GM21723 (cell line): ENCODE results near the gene SV2B.

Experiments
- ATAC-seq: cut with Tn5 transposase; IDR thresholded peaks from one replicate; pipeline ENCODE4 v1.9.1; 2021; ENCODE audit warnings: mild to moderate bottlenecking, moderate library complexity; ENCODE audit not compliant: unreplicated experiment

SV2B gene

DNA sequence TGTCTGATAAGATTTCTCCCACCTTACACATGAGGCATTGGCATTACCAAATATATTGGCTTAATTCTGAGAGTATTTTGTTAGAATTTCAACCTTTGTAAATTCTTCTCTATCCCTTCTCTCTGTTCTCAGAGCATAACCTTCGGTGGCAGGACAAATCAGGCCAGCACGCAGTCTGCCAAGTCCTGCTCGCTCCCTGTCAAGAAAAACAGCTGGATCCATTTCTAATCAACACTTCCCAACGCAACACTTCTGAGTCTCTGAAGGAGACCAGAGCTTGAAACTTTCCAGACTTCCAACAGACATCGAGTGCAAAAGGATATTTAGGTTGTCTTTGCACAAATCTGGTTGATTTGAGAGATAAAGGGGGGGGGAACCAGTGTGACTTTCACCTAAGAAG is 125.7 kb downstream of the SV2B start:
- no peak for ATAC-seq

DNA sequence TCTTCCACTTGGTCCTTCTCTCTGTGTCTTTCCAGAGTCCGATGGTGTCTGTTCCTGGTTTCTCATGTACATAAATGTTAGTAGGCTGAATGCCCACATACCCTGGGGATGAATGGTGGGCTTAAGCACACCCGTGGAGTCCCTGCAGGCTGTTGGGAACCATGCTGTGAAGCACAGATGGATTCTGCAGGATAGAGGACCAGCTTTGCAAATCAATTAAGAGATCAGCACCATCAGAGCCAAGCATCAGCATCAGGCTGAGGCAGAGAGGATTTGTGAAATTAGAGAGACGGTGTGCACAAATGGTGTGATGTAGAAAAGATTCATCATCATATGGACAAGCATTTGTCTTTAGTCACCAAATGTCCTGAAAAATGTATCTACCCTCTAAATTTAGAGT is 127.1 kb downstream of the SV2B start:
- ATAC-seq: no peak

DNA sequence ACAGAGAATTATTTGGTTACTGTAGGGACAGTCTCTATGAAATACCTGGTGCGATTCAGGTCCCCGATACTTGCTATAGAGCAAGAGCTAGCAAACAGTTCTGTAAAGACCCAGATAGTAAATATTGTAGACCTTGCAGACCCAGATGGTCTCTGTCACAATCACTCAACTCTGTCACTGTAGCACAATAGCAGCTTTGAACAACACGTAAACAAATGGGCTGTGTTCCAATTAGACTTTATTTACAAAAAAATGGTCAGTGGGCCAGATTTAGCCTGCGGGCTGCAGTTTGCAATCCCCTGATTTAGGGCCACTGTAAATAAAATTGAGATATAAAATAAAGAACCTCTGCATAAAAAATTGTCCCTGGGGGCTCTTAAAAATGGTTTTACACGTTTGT is 127.7 kb downstream of the SV2B start:
- no peak for ATAC-seq

DNA sequence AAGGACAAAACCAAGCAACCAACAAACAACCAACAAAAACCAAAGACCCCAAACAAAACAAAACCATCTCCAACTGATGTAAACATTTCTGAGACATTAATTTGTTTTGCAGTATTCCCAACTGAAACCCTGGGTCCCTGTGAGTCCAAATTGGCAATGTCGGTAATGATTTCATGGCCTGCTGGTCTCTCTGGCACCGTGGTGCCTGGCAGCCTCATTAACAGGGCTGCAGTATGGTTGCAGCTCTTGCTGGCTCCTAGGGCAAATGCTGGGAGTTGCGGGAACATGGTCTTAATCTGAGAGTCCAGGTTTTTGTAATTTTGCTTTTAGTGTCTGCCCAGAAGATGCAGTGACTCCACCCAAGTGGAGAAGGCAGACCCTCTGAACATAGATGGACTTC is 128.3 kb downstream of the SV2B start:
- ATAC-seq: no peak

DNA sequence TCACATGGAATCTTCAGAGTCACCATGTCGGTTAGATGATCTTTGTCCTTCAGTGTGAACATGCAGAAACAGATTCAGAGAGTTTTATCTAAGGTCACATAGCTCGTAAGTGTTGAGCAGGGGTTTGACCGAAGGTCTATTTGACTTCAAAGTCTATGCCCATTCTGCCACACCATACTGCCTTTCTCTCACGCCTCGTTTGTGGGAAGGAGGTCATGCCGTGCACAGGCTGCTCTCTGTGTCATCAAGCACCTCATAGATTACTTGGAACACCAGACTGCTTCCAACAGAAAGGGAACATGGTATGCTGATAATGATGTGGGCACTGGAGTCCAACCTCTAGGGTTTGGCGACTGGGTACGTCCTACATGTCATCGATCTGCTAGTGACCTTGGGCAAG is 128.8 kb downstream of the SV2B start:
- no peak for ATAC-seq

DNA sequence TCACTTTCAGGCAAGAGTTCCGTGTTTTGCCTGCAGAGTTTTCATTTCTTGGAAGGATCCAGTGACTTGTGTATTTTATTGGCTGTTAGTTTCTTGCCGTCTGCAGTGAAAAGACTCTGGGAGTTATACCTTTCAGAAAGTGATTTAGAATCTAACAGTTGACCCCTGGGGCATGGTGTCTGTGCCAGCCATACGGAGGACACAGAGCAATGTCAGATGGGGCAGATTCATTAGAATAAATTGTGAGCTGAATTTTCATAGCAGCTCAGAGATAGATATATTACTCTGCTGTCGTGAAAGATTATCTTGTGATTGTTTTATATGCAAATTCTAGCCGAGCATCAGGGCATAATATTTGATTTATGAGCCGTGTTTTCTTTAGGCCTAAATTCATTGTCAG is 131.6 kb downstream of the SV2B start:
- ATAC-seq: no peak

DNA sequence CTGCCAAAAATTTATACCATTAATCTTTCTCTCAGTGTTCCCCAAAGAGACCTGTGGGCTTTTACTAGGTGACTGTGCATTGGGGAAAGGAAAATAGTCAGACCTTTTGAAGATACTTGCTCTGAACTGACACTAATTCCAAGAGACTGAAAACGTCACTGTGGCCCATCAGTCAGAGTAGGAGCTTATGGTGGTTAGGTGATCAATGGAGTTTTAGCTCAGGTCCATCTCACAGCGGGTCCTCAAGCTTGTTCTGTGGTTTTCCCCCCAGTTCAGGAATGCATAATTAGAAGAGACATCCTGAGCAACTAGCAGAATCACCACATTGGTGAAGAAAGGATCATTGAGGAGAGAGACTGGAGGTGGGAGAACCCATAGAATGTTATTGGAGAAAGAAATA is 134.7 kb downstream of the SV2B start:
- no peak for ATAC-seq

DNA sequence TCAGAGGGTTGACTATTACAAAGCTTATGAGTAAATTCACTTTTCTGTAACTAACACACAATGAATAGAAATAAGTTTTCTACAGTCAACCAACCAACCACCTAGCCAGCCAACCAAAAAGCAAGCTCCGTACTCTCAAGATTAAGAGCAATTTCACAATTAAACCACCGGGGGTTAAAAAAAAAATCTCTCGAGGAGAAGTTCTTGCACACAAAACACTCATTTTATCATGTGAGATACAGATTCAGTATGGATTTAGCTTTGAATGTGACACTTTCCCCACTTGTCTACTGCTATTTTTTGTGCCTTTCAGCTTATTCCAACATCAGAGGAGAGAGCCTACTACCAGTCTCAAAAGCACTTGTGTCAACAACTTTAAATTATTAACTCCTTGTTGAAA is 135.3 kb downstream of the SV2B start:
- ATAC-seq: no peak

DNA sequence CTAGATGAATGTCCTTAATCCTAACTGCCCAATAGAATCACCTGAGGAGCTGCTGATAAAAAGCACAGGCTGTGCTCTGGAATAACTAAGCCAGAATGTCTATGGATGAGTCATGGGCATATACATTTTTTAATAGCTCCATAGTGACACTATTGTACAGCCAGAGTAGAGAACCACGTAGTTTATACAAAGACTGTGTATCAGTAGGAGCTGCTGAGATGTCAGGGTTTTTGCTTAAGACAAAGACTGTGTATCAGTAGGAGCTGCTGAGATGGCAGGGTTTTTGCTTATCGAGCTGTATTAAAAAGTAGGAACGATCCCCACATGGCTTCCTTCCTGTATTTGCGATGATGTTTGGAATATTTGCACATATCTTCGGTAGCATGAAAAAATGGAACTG is 137.4 kb downstream of the SV2B start:
- no peak for ATAC-seq

DNA sequence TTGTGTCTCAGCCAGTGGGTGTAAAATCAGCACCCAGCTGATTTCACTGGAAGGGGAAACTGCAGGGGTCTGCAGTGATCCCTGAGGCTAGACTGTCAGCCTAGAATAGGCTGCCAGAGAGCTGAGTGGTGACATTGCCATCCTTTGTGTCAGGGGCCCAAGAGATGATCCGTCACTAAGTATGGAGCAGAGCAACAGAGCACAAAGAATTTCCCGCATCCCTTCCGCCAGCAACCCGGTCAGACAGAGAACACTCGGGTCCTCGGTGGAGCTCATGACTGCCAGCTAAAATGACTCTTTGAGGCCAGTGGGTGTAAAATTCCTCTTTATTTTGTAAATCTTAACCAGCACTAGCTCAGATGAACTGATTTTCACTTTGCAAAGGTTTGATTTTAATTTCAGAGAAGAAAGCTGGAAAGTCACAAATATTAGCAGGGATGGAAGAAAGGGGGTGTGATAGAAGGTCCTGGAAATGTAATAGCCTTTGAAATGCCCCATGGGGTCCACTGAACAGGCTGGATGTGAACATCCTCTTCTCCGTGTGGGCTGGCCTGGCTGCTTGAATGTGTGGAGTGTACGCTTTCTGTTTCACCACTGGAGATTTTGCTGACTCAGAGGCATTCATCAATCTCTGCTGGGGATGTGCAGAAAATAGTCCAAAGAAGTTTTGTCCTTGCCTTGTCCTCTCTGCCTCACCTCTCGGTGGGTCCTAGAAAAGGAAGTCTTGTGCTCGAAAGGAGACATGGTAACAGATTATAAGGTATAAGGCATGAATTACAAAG is 138.8 kb downstream of the SV2B start:
- no peak for ATAC-seq

DNA sequence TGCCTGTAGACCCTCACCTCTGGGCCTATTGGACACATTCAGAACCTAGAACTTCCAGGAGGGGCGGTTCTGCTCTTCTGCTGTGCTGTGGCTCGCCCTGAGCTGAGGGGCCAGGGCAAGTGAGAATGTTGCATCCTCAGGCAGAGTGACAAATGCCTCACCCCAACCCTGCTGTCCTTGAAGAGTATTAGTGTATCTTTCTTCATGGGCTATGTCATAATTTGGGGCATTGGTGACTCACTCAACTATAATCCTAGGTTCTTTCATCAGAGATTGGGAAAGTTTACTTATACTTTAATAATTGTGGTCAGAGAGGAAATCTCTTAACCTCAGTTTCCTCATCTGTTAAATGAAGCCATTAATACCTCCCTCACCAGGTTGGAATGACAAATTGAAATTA is 143.8 kb downstream of the SV2B start:
- no peak for ATAC-seq

DNA sequence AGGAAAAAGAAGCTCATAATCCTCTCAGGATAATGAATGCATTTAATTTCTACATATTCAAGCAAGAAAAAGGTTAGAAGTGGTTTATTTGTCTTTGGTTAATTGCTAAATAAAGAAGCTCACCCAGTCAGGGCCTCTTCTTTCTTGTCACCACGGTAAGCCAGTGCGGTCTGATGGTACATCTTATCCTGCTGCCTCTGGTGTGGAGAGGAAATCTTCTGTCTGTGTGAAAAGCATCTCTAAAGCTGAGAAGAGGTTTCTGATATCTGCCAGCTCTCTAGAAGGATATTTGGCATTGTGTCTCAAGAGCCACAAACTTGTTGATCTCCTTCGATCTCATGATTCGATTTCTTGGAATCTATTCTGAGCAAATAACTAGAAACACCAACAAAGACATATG is 144.9 kb downstream of the SV2B start:
- no peak for ATAC-seq

DNA sequence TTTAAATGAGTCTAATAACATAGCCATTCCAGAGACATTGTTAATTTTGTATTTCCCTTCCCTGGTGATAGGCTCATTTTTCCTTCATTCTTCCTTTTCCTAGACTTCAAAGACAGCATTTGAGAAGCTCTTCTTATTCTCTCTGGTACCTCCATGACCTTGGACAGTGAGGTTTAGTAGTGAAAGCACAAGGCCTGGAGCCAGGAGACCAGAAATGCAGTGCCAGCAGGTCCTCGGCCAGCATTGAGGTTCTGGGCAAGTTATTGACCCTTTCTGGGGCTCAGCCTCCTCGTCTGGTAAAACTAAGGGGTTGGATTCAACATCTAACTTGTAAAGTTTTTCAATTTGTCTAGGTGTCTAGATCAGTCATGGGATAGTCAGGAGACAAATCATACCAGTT is 146.9 kb downstream of the SV2B start:
- no peak for ATAC-seq

DNA sequence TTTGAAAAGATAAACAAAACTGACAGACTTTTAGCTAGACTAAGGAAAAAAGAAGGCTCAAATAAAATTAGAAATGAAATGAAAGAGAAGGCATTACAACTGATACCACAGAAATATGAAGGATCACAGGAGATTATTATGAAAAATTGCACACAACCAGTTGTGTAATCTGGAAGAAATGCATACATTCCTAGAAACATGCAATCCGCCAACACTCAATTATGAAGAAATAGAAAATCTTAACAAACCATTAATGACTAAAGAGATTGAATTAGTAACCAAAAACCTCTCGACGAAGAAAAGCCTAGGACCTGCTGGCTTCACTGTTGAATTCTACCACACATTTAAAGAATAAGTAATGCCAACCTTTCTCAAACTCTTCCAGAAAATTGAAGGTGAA is 149.5 kb downstream of the SV2B start:
- no peak for ATAC-seq

DNA sequence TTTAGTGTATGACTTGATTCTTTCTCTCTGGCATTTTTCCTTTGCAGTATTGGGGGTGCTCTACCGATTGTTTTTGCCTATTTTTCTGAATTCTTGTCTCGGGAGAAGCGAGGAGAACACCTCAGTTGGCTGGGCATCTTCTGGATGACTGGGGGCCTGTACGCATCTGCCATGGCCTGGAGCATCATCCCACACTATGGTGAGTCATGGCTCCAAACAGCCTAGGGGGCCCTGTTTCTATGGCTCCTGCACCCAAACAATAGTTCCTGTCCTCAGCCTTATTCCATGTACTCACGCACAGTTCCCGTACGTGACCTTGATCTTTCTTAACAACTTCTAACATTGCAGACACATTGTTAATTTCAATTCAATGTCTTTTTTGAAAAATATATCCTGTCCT is 152.3 kb downstream of the SV2B start:
- no peak for ATAC-seq

DNA sequence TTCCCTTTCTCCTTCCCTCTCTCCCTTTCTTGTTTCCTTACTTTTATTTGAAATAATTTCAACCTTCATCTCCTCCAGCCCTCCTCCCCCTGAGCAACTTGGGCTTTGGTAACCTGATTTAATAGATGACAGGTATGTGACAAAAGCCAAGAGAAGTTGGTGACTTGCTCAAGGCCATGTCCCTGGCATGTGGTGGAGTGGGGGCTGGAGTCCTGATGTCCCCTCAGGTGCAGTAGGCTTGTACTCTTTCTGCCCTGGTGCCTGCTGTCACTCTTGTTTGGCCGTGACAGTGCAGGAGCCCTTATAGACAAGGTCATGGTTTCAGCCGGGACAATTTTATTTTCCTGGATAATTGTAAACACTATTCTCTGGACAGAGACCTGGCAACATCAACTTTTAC is 152.7 kb downstream of the SV2B start:
- no peak for ATAC-seq

DNA sequence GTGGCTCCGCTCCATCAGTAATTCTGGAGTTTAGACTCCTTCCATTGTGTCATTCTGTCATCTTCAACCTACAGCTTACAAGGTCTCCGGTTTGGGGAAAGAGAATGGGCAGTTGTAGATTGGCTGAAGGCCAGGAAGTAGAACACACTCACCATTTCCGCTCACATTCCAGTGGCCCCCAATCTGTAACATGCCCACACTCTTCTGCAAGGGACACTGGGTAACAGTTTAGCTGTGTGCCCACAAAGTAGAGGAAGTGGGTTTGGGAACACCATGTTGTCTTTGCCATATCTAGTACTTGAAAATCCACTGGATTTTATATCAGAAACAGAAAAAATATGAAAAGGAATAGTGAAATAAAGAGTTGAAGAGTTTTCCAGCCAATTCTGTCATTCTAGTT is 153.5 kb downstream of the SV2B start:
- ATAC-seq: no peak

DNA sequence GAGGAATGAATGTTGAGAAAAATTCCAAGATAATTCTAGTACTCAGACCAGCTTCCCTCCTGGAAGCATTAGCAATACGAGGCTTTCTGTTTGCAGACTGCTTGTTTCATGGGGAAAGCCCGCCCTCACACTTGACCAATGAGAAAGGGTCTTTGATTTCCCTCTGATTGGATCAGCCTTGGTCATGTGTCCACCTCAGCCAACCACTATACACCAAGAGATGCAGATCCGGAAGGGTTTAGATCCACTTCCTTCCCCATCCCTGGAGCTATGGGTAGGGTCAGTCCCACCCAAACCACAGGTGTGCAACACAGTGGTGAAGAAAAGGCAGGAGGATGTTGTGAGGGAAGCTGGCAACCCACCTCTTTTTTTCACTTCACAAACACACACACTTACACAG is 154.7 kb downstream of the SV2B start:
- ATAC-seq: no peak

DNA sequence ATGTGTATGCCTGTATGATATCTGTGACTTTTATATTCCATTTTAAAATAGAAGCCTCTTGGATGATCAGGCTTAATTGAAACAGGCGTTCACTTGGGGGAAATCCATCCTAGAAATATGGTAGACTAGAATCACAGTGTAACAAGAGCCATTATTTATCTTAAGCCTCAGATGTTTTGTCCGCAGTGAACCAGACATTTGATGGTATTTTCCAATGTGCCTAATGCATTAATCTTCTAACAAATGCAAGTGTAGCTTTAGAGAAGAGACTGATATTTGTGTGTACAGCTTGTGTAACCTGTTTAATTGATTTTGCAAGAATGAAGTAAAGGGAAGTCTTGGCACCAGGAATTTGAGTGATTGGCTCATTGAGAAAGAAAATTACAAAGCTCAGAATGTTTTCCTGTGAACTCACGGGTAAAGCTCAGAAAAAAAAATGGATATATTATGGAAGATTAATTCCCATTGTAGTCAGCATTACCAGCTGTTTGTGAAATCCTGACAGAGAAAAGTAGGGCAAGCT is 155.7 kb downstream of the SV2B start:
- no peak for ATAC-seq

DNA sequence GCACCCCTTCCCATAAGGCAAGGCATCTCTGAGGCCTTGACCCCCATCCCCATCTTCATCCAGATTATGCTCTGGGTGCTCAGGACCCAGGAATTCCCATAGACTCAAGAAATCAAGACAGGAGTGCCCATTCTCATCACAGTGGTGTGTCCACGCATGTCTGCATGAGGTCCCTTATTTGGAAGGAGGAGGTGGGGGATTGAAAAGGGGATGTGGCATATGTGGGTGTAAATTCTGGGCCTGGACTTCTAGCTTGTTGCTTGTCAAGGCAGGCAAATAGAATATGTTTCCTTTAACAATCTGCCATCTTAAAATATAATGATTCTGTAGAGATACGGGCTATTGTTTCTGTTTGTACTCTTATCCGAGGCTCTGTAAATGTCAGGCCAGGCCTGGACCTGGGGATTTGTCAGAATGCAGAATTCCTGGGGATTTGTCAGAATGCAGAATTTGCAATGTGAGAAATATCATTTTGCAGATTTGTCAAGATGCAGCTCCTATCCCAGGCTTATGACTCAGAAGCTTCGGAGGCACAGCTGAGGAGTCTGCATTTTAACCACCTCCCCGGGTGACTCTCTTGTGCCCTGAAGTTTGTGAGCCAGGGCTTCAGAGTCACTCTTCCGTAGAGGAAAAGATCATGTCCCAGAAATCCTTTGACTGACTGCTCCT is 157.8 kb downstream of the SV2B start:
- ATAC-seq: no peak

DNA sequence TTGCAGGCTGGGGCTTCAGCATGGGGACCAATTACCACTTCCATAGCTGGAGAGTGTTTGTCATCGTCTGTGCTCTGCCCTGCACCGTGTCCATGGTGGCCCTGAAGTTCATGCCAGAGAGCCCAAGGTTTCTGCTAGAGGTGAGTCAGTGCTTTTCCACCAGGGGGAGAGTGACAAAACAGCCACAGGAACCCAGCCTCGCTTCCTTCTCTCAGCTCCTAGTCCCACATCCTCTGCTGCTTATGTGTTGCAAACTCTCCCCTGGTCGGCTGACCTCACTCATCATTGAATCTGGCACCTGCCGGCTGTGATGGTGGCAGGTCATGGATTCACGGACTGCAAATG is 158.3 kb downstream of the SV2B start:
- no peak for ATAC-seq

DNA sequence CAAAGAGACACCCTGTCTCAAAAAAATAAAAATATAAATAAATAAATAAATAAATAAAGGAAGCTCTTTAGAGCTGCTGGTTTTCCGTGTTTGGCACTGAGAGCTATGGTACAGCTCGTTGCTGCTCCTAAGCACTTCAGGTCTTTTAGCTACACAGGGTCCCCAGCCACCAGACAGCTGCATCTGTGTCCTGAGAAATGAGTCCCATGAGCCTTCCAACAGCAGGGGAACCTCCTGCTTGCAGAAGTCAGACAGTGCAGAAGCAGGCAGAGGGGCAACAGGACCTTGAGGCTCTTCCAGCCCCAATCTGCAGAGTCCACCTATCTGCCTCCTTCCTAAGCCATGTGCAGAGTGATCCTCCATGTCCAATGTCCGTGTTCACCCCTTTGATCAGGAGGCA is 159.0 kb downstream of the SV2B start:
- no peak for ATAC-seq

DNA sequence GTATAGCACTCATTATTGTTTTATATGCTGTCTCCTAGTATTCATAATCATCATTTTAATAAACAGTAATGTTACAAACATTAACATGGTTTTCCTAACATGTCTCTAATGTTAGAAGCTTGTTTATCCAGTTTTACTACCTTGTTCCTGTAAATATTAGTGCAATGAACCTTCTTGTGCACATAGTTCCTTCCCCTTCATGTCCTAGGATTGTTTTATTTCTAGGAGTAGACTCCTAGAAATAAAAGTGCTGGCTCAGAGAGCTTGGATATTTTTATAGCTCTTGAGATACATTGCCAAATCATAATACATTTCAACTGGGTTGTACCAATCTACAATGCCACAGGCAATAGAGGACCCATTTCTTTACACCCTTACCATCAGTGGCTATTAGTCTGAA is 161.3 kb downstream of the SV2B start:
- ATAC-seq: no peak
